ENCODE measurements around the gene IL17D.
"Not testable (repeated sequence)": the region's sequence is repeated elsewhere in the genome, so short reads cannot be mapped to it uniquely, and the experiment has no call there.

Gene IL17D

GRCh38 chr13:20702915-20703779 lies at the start of gene IL17D:
Gene IL17D, plus strand, starts transcription at chr13:20703699. Its CDS starts 303 bp downstream, at chr13:20704002.
- DNase-seq (ENCODE audit: low read depth, low spot score): no peak

- no peak for DNase-seq (ENCODE audit: low read depth, low spot score)
Measured at GRCh38 chr13:20654156-20654555, 49.3 kb upstream of the IL17D start.

GRCh38 chr13:20658451-20659040 lies 45.0 kb upstream of the IL17D start:
- DNase-seq (ENCODE audit: low read depth, low spot score): no peak

GRCh38 chr13:20664351-20664750 lies 39.1 kb upstream of the IL17D start:
- DNase-seq (ENCODE audit: low read depth, low spot score): no peak

- DNase-seq (ENCODE audit: low read depth, low spot score): no peak
Measured at GRCh38 chr13:20666948-20667347, 36.6 kb upstream of the IL17D start.

- DNase-seq (ENCODE audit: low read depth, low spot score): no peak
Measured at GRCh38 chr13:20667857-20668437, 35.6 kb upstream of the IL17D start.

GRCh38 chr13:20669162-20669561 lies 34.3 kb upstream of the IL17D start:
- DNase-seq (ENCODE audit: low read depth, low spot score): no peak

- no peak for DNase-seq (ENCODE audit: low read depth, low spot score)
Measured at GRCh38 chr13:20671789-20672188, 31.7 kb upstream of the IL17D start.

- no peak for DNase-seq (ENCODE audit: low read depth, low spot score)
Measured at GRCh38 chr13:20672772-20673171, 30.7 kb upstream of the IL17D start.

GRCh38 chr13:20673715-20674114 lies 29.8 kb upstream of the IL17D start:
- DNase-seq (ENCODE audit: low read depth, low spot score): no peak

GRCh38 chr13:20676213-20676612 lies 27.3 kb upstream of the IL17D start:
- no peak for DNase-seq (ENCODE audit: low read depth, low spot score)

- DNase-seq (ENCODE audit: low read depth, low spot score): not testable (repeated sequence)
Measured at GRCh38 chr13:20678606-20679005, 24.9 kb upstream of the IL17D start.

GRCh38 chr13:20679879-20680278 lies 23.6 kb upstream of the IL17D start:
- DNase-seq (ENCODE audit: low read depth, low spot score): no peak

GRCh38 chr13:20680416-20681080 lies 23.0 kb upstream of the IL17D start:
- no peak for DNase-seq (ENCODE audit: low read depth, low spot score)

- DNase-seq (ENCODE audit: low read depth, low spot score): not testable (repeated sequence)
Measured at GRCh38 chr13:20681481-20681880, 22.0 kb upstream of the IL17D start.

- no peak for DNase-seq (ENCODE audit: low read depth, low spot score)
Measured at GRCh38 chr13:20682061-20682460, 21.4 kb upstream of the IL17D start.

- DNase-seq (ENCODE audit: low read depth, low spot score): no peak
Measured at GRCh38 chr13:20684041-20684440, 19.5 kb upstream of the IL17D start.

- DNase-seq (ENCODE audit: low read depth, low spot score): no peak
Measured at GRCh38 chr13:20684546-20684945, 19.0 kb upstream of the IL17D start.

GRCh38 chr13:20685092-20685491 lies 18.4 kb upstream of the IL17D start:
- DNase-seq (ENCODE audit: low read depth, low spot score): no peak

- no peak for DNase-seq (ENCODE audit: low read depth, low spot score)
Measured at GRCh38 chr13:20686167-20686566, 17.3 kb upstream of the IL17D start.

- DNase-seq (ENCODE audit: low read depth, low spot score): no peak
Measured at GRCh38 chr13:20686863-20687579, 16.5 kb upstream of the IL17D start.

- no peak for DNase-seq (ENCODE audit: low read depth, low spot score)
Measured at GRCh38 chr13:20689291-20689690, 14.2 kb upstream of the IL17D start.
